Mammary epithelial cell (primary cell): Measurements from ENCODE around the gene ACADVL.

Source experiments
- CTCF ChIP-seq, 2 donors: IDR thresholded peaks in 1 of 2; conservative IDR thresholded peaks in 1 of 2; 2 replicates each; pipeline ENCODE4 v1.5.1; 2011 to 2012; ENCODE audit warnings: inconsistent platforms in 2 of 2, low read length in 2 of 2, mild to moderate bottlenecking in 2 of 2, control low read depth in 1 of 2, low read depth in 1 of 2; ENCODE audit not compliant: insufficient read depth in 1 of 2; ENCODE audit errors: extremely low read depth in 1 of 2
- EZH2 ChIP-seq: IDR thresholded peaks from 2 replicates; pipeline ENCODE4 v1.6.1; 2012; ENCODE audit warnings: low read length, inconsistent platforms, borderline replicate concordance

- TF ChIP-seq CTCF (conservative IDR thresholded peaks at IDR 0.05 in 1 of 2, IDR thresholded peaks at IDR 0.05 in 1 of 2; ENCODE audit: extremely low read depth in 1 of 2, insufficient read depth in 1 of 2, low read depth in 1 of 2, low read length in 2 of 2) (no peak), EZH2 (no peak)
These were observed 27.3 kb upstream of the ACADVL start for GRCh38 chr17:7192271-7192937.
